Erythroblast (primary cell): Measurements from ENCODE around the gene TOMM22.

Experiments used
- GATA1 ChIP-seq: IDR thresholded peaks from 2 replicates; pipeline ENCODE4 v1.6.1; 2011; ENCODE audit warnings: low read depth, mild to moderate bottlenecking, control low read depth, low read length, moderate library complexity
- POLR2A ChIP-seq: IDR thresholded peaks from 2 replicates; pipeline ENCODE4 v1.6.1; 2011; ENCODE audit warnings: mild to moderate bottlenecking, low read length

GRCh38 chr22:38716826-38717225 is 35.1 kb downstream of the TOMM22 start:
- TF ChIP-seq POLR2A (no peak), GATA1 (no peak)
